WI38 (cell line): Measurements from ENCODE around the gene ATF2.

Experiments used
- H3K4me3 ChIP-seq: 2 replicates; pipeline ENCODE4 v1.5.1; 2011; ENCODE audit warnings: low read depth, mild to moderate bottlenecking, control low read depth, low read length
- TF ChIP-seq, protein P1 (sequence below): IDR thresholded peaks from 2 replicates; pipeline ENCODE4 v1.5.1; 2012; ENCODE audit warnings: low read depth, mild to moderate bottlenecking, control low read depth, low read length

The ATF2 gene, protein sequence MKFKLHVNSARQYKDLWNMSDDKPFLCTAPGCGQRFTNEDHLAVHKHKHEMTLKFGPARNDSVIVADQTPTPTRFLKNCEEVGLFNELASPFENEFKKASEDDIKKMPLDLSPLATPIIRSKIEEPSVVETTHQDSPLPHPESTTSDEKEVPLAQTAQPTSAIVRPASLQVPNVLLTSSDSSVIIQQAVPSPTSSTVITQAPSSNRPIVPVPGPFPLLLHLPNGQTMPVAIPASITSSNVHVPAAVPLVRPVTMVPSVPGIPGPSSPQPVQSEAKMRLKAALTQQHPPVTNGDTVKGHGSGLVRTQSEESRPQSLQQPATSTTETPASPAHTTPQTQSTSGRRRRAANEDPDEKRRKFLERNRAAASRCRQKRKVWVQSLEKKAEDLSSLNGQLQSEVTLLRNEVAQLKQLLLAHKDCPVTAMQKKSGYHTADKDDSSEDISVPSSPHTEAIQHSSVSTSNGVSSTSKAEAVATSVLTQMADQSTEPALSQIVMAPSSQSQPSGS

DNA sequence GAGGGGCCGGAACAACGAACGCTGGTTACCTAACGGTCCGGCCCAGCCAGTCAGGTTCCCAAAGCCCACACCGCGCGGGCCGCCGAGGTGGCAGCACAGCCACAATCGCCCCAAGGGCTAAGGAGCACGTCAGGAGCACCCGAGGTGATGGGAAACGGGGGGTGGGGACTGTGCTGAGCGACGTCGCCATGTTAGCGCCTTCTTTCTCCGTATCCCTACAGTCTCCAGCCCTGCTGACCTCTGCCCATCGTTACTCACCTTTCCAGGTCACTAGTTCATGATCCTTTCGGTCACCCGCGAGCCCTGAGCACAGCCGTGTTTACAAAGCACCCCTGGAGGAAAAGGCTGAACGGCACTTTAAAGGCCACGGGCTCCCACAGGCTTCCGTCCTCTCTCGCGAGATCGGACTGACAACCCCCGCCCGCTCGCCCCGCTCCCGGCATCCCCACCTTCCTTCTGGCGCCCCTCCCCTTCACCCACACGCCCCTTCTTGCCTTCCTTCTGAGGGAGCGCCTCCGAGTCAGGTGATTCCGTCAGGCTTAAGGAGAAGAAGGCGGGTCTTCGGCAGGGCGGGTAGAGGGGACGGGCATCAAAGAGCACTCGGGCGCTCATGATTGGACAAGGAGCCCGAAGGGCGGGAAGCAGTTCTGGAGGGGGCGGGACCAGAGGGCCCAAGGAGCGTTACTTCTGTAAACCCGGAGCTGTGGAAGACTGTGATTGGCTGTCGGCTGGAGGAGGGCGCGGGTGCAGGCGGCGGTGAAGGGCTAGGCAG, at the start of gene ATF2:
TSS of gene ATF2 (minus strand) at position 412 of the 772 bp plus-strand sequence. CDS start 31,760 bp downstream, outside the sequence.
- H3K4me3 ChIP-seq = peak within 1 kb of the TSS; percentile 84
- TF ChIP-seq, protein P1, sequence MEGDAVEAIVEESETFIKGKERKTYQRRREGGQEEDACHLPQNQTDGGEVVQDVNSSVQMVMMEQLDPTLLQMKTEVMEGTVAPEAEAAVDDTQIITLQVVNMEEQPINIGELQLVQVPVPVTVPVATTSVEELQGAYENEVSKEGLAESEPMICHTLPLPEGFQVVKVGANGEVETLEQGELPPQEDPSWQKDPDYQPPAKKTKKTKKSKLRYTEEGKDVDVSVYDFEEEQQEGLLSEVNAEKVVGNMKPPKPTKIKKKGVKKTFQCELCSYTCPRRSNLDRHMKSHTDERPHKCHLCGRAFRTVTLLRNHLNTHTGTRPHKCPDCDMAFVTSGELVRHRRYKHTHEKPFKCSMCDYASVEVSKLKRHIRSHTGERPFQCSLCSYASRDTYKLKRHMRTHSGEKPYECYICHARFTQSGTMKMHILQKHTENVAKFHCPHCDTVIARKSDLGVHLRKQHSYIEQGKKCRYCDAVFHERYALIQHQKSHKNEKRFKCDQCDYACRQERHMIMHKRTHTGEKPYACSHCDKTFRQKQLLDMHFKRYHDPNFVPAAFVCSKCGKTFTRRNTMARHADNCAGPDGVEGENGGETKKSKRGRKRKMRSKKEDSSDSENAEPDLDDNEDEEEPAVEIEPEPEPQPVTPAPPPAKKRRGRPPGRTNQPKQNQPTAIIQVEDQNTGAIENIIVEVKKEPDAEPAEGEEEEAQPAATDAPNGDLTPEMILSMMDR = no peak

DNA sequence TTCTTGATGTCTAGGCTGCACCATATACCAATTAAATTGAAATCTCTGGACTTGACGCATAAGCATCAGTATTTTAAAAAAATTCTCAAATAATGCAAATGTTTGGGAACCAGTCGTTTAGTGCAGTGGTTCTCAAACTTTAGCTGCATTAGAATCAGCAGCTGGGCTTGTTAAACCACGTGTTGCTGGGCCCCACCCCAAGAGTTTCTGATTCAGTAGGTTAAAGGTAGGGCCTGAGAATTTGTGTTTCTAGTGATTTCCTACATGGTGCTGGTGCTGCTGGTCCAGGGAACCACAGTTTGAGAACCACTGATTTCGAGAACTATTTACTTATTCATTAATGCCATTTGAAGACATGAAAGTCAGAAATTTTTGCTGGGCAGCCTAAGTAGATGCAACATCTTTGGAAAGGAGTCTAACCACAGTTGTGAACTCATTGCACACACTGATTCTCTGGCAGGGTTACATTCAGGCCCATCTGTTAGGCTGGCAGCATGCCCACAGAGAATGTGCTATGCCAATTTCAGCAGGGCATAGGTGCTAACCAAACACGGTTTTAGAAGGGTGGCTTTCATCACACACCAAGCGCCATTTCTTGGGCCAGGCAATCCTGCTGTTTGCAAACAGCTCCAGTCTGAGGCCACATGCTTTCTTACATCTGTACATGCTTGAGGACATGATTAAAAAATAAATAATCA, 39.9 kb upstream of the ATF2 start:
- TF ChIP-seq, protein P1 = no peak
- H3K4me3 ChIP-seq = no peak overlapping the region

DNA sequence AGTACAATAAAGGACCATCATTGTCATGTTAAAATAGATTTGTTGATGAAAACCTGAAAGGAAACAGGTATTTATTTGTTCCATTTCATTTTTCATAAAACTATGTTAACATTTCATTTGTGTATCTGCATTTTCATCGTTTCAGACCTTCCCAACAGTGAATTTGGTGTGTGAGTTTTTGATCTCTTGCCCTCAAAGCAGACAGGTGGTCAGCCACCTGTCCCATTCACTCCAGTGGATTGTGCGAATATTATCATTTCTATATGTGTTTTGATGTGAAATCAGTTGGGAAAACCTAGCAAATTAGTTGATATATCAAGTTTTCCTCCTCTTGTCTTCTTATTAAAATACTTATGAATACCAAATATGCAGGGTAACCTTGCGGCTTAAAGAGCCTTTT, 38.9 kb upstream of the ATF2 start:
- TF ChIP-seq, protein P1 = no peak

DNA sequence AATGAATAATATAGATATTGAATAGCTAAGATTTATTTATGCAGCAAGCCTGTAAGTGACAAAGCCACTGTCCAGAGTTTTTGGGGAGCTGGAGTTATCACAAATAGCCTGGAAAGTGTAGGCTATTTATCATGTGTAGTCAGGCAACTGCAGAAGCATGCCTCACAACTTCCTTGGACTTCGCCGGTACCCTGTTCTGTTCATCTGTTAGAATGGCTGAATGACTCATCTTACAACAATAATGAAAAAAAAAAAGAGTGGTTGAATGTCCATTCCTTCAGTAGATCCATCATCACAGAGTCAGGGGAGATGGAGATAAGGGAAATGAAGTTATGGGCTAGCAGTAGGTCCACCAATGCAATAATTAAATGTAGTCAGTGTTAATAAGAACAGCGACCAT, 37.5 kb upstream of the ATF2 start:
- TF ChIP-seq, protein P1 = no peak
- H3K4me3 ChIP-seq = no peak overlapping the region

More for the DNA sequence above, 38.9 kb upstream of the ATF2 start:
- H3K4me3 ChIP-seq = no peak overlapping the region

DNA sequence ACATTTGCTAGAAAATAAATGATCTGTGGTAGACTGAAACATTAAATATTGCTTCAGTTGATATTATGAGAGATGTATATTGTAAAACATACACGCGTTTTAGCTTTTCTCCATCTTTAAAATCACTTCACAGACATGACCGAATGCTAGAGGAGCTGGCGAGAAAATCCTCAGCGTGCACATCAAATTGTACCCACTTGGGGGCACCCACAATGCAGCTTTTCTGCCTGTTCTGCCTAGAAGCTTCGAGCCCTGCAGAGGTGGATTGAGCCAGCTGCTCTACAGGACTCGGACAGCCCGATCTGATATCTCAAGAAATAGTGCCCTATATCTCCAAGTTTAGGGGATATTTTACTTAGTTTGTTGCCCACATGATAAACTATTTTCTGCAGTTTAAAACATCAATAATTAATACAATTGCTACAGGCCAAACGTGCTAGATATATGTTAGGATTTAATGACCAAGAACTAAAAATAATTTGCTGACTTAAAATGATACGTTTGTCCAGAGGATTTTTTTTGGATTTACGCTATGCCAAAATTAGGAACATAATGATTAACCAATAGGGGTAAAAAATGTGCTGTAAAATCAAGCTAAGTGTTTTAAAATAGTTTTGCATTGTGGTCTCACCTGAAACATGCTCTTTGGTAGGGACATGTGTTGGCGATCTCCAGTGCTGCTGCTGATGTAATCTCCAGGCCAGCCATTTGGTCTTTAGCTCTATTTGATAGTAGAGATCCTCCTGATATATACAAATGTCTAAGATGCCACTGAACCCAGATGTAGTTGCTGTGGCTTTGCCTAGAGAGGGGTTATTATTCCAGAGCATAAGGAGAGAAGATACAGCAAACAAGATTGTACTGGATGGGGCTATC, 35.9 kb upstream of the ATF2 start:
- TF ChIP-seq, protein P1 = peak; percentile 48
- no peak overlapping the region for H3K4me3 ChIP-seq

DNA sequence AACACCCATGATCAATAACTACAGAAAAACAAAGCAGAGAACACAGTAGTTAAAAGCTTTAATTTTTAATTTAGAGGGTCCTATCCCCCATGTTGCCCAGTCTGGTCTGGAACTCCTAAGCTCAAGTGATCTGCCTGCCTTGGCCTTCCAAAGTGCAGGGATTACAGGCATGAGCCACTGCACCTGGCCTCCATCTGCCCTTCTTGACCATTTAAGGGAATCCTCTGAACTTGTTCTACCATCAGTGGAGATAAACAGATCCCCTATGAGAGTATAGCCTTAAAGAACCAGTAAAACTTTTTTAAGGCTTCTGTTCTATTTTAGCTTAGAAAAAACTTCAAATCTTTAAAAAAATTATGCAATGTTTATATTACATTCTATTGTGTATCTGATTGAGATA, 27.0 kb upstream of the ATF2 start:
- no peak overlapping the region for H3K4me3 ChIP-seq
- TF ChIP-seq, protein P1 = no peak
